Esophagus squamous epithelium (tissue), 5 donors: Measurements from ENCODE around the gene C5orf58. TPM values are rescaled to one million over a fixed set of nuclear protein-coding genes. Genes with fewer than 3 reads are reported as not detected.
A peak's percentile ranks its signal among the peaks of the same experiment; 100 is the strongest.

Source experiments
- DNase-seq: peaks from one replicate; lab custom pipeline; 2025; lab: John Stamatoyannopoulos, UW
- H3K27ac ChIP-seq, 4 donors: fragments of 200-600 bp; sonication (generic); one replicate each; pipeline ENCODE4 v1.5.1; 2016 to 2019; ENCODE audit warnings: mild to moderate bottlenecking in 1 of 4
- H3K27me3 ChIP-seq, 4 donors: fragments of 200-600 bp; sonication (generic); 1 replicate in 3 of 4; 2 replicates in 1 of 4; pipeline versions ENCODE4 v1.5.1 to v1.6.0; 2017 to 2021; ENCODE audit warnings: antibody characterized with exemption in 1 of 4
- H3K36me3 ChIP-seq, 3 donors: fragments of 200-600 bp; sonication (generic); one replicate each; pipeline ENCODE4 v1.5.1; 2016 to 2019
- H3K4me1 ChIP-seq, 3 donors: fragments of 200-600 bp; sonication (generic); one replicate each; pipeline ENCODE4 v1.5.1; 2017 to 2019
- H3K4me3 ChIP-seq, 4 donors: fragments of 200-600 bp; sonication (generic); 1 replicate in 3 of 4; 2 replicates in 1 of 4; pipeline ENCODE4 v1.5.1; 2016 to 2019; ENCODE audit warnings: mild to moderate bottlenecking in 2 of 4, moderate library complexity in 1 of 4
- H3K9me3 ChIP-seq, 3 donors: fragments of 200-600 bp; sonication (generic); one replicate each; pipeline ENCODE4 v1.5.1; 2016 to 2019
- CTCF ChIP-seq, 6 experiments: fragments of 450-650 bp in 4 of 6; fragments of 200-600 bp in 2 of 6; sonication (generic) in 2 of 6; IDR thresholded peaks; one replicate each; pipeline ENCODE4 v1.5.1; 2016 to 2019; ENCODE audit warnings: antibody characterized with exemption in 6 of 6, mild to moderate bottlenecking in 4 of 6, moderate library complexity in 4 of 6
- POLR2A ChIP-seq, 4 donors: fragments of 450-650 bp; IDR thresholded peaks; one replicate each; pipeline ENCODE4 v1.6.1; 2017; ENCODE audit warnings: antibody characterized with exemption in 4 of 4, mild to moderate bottlenecking in 4 of 4, moderate library complexity in 3 of 4
- WGBS, 2 donors: methylation state at CpG; one replicate each; pipeline ENCODE4 v1.1.5; 2018; 5-methylcytosine and 5-hydroxymethylcytosine counted together
- intact Hi-C: fragments of 100-400 bp; cut with DNase I; formaldehyde crosslinking; loops from one replicate; pipeline ENCODE4 v1.15.0; 2022
- total RNA-seq, 4 donors: library from RNA; depleted of rRNA; stranded (reverse); fragments of >200 nt; gene quantifications; one replicate each; pipeline ENCODE4 v1.1.0, GENCODE V29; 2016
- donor health status: DM: yes; HTN: yes; CAD: no.

Gene C5orf58
- total RNA-seq, 4 donors from 2014 or later = not detected

GRCh38 chr5:170270293-170271069 is 37.7 kb downstream of the C5orf58 start:
- Histone ChIP-seq H3K27me3 (peaks cover 0 to 22% (median 2%) of the 10 kb centered on the region in 4 donors), H3K27ac (peak overlapping the region in 2 of 4 donors; percentile 45 to 52), H3K4me1 (peaks cover 14 to 60% (median 15%) of the 10 kb centered on the region in 3 donors), H3K36me3 (no peaks in the 10 kb centered on the region), H3K4me3 (no peak overlapping the region), H3K9me3 (no peaks in the 10 kb centered on the region)
- intact Hi-C loops = no loop called here
- WGBS, 2 donors = 65 to 69% methylated on average over 13 to 15 of the region's 15 CpGs
- TF ChIP-seq POLR2A (IDR thresholded peaks at IDR 0.05) (no peak), CTCF (IDR thresholded peaks at IDR 0.05) (no peak)
- no peak for DNase-seq

- intact Hi-C loops = no loop called here
- DNase-seq = no peak
Observed at GRCh38 chr5:170273968-170274710, 41.4 kb downstream of the C5orf58 start.

GRCh38 chr5:170275376-170275994 is 42.7 kb downstream of the C5orf58 start:
- Histone ChIP-seq H3K36me3 (no peaks in the 10 kb centered on the region), H3K27me3 (no peaks in the 10 kb centered on the region), H3K27ac (peak overlapping the region in 2 of 4 donors; percentile 32 to 50), H3K4me3 (no peak overlapping the region), H3K4me1 (peaks cover 10 to 50% (median 12%) of the 10 kb centered on the region in 3 donors), H3K9me3 (no peaks in the 10 kb centered on the region)
- no peak for TF ChIP-seq CTCF (IDR thresholded peaks at IDR 0.05)
- TF ChIP-seq POLR2A (IDR thresholded peaks at IDR 0.05) = no peak
- 67 to 80% methylated on average over 2 to 8 of the region's 8 CpGs for WGBS, 2 donors
- intact Hi-C loops = no loop called here
- DNase-seq = no peak

More at GRCh38 chr5:170273968-170274710, 41.4 kb downstream of the C5orf58 start:
- Histone ChIP-seq H3K36me3 (no peaks in the 10 kb centered on the region), H3K27me3 (no peaks in the 10 kb centered on the region), H3K4me3 (no peak overlapping the region), H3K9me3 (no peaks in the 10 kb centered on the region), H3K27ac (peak overlapping the region in 1 of 4 donors; percentile 28), H3K4me1 (peaks cover 5 to 43% (median 9%) of the 10 kb centered on the region in 3 donors)
- 62 to 65% methylated on average over 4 to 7 of the region's 8 CpGs for WGBS, 2 donors
- no peak for TF ChIP-seq POLR2A (IDR thresholded peaks at IDR 0.05)
- no peak for TF ChIP-seq CTCF (IDR thresholded peaks at IDR 0.05)

- no peak overlapping the region for H3K4me3 ChIP-seq
- intact Hi-C loops = no loop called here
- no peak for TF ChIP-seq CTCF (IDR thresholded peaks at IDR 0.05)
- no peak for TF ChIP-seq POLR2A (IDR thresholded peaks at IDR 0.05)
- no peaks in the 10 kb centered on the region for H3K36me3 ChIP-seq
- peak overlapping the region in 1 of 4 donors; percentile 50 for H3K27ac ChIP-seq
- no peaks in the 10 kb centered on the region for H3K27me3 ChIP-seq
- H3K4me1 ChIP-seq = peaks cover 10 to 57% (median 12%) of the 10 kb centered on the region in 3 donors
- WGBS, 2 donors = 73 to 94% methylated on average over 1 to 2 of the region's 2 CpGs
- DNase-seq = no peak
- H3K9me3 ChIP-seq = no peaks in the 10 kb centered on the region
Observed at GRCh38 chr5:170276140-170276539, 43.4 kb downstream of the C5orf58 start.
